GM18951 (cell line): ENCODE results near the gene ETV6.

ENCODE experiments used
- POLR2A ChIP-seq: IDR thresholded peaks from 4 replicates; pipeline ENCODE4 v1.6.1; 2011; ENCODE audit warnings: mild to moderate bottlenecking; ENCODE audit not compliant: insufficient read length, insufficient read depth; ENCODE audit errors: extremely low read depth
- in situ Hi-C: fragments of 300-500 bp; cut with MboI; formaldehyde crosslinking; loops from one replicate; pipeline ENCODE4 v1.12.0; 2022; ENCODE audit warnings: low sequenced_read_pairs, mixed read lengths, inconsistent platforms; ENCODE audit not compliant: unreplicated experiment

The ETV6 gene

GRCh38 chr12:11840366-11840765 is 190.9 kb downstream of the ETV6 start:
- no peak for TF ChIP-seq POLR2A
- in situ Hi-C loops, result no loop called here

DNA sequence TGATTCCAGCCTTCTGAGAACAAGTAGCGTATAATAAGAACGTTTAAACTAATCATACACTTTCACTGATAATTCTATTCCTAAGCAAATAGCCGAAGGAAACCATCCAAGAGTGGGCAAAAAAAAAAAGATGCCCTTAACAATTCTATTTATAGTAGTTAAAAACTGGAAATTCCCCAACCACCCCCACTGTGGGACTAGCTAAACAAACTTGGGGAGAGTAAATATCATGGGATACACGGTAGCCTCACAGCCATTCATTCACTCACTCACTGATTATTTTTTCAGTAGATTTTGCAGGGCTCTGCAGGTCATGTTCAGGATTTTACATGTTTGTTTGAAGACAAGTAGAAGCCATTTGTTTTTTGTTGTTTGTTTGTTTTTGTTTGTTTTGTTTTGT is 197.0 kb downstream of the ETV6 start:
- in situ Hi-C loops, result no loop called here
- no peak for TF ChIP-seq POLR2A

- no peak for TF ChIP-seq POLR2A
- in situ Hi-C loops, result no loop called here
These were observed 198.1 kb downstream of the ETV6 start for GRCh38 chr12:11847539-11847938.

DNA sequence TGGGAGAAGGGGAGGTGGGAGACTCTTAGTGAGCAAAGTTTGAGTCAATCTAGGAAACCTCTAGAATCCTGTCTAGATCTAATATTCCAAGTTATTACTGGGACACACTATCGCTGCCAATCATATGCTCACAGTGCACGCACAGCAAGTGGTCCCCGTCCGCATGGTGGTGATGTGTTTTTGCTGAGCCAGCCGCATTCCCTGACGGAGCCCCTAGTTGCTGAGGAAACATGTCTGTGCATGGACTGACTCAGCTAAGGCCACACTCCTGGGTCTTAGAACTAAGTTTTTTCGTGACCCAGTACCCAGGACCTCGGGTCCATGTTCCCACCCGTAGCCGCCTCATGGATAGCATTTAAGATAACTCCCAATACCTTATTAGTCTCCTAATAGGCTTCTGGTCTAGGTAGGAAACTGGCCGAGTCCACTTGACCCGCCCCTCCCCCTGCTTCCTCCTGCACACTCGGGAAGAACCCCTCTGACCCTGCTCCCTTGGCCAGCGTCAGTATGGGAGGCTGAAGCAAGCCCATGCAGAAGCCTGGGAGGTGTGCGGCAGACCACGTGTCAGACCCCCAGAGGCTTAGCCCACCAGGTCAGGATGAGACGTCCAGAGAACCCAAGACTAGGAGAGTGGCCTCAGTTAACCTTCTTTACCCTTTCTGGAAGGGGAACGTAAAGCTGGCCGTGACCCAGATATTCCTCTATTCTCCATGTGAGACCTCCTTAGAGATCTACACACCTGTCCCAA is 200.5 kb downstream of the ETV6 start:
- in situ Hi-C loops, result no loop called here
- no peak for TF ChIP-seq POLR2A

GRCh38 chr12:11853126-11853525 is 203.7 kb downstream of the ETV6 start:
- no peak for TF ChIP-seq POLR2A
- in situ Hi-C loops, result no loop called here

DNA sequence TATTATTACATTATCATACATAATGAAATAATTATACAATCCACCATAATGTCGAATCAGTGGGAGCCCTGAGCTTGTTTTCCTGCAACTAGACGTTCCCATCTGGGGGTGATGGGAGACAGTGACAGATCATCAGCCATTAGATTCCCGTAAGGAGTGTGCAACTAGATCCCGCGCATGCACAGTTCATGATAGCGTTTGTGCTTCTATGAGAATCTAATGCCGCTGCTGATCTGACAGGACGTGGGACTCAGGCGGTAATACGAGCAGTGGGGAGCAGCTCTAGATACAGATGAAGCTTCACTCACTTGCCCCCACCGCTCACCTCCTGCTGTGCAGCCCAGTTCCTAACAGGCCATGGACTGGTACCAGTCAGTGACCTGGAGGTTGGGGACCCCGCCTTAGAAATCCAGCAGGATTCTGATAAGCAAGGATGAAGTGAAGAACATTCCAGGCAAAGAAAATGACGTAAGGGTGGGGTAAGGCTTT is 204.6 kb downstream of the ETV6 start:
- in situ Hi-C loops, result no loop called here
- no peak for TF ChIP-seq POLR2A

GRCh38 chr12:11855983-11856374 is 206.5 kb downstream of the ETV6 start:
- in situ Hi-C loops, result no loop called here

DNA sequence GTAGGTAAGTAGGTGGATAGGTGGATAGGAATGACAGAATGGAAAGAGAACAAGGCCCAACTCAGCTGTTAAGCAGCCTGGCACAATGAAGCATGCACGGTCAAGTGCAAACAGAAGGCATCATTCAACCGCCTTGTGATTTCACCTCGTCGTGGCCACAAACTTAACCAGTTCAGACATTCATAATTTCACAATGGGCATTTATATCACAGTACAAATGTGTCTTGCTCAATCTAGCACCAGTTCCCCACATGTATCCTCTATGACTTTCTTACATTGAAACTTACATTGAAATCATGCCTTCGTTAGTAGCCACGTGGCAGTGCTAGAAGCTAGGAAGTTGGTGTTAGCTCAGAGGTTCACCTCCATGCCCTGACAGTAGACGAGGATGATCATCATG is 207.5 kb downstream of the ETV6 start:
- TF ChIP-seq POLR2A, result no peak

More at GRCh38 chr12:11855983-11856374, 206.5 kb downstream of the ETV6 start:
- TF ChIP-seq POLR2A, result no peak

DNA sequence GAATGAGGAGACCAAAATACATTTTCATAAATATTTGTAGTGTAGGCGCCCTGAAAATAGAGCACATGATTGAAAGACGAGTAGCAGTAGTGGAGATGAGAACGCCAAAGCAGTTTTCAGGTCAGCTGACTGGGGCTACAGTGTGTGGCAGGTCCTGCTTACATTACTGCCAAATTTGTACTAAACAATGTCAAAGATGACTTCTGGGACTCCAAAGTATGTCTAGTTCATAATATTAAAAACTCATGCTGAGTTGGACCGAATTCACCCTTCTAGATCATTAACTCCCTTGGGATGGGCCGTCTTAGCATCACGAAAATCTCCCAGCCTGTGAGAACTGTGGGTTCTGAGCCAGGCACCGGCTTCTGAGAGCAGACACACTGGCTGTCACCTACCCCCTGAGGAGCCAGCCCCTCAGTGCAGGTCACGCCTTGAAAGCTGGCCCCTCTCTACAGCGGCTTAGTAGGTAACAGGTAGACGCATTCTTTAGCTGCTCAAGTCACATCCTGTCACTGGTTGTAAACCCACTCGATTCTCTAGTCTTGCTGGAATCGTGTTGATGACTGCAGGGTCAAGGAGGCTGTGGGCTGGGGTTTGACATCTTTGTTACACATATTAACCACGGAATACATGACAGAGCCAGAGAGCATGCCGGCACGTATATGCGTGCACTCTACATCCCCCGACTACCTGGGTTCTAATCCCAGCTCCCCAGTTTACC is 210.4 kb downstream of the ETV6 start:
- TF ChIP-seq POLR2A, result no peak

More for the DNA sequence above, 207.5 kb downstream of the ETV6 start:
- in situ Hi-C loops, result no loop called here

GRCh38 chr12:11861155-11861863 is 211.8 kb downstream of the ETV6 start:
- in situ Hi-C loops, result no loop called here
- no peak for TF ChIP-seq POLR2A

More for the DNA sequence above, 210.4 kb downstream of the ETV6 start:
- in situ Hi-C loops, result no loop called here

- in situ Hi-C loops, result no loop called here
- no peak for TF ChIP-seq POLR2A
These were observed 212.6 kb downstream of the ETV6 start for GRCh38 chr12:11861864-11862600.

GRCh38 chr12:11862798-11863197 is 213.3 kb downstream of the ETV6 start:
- TF ChIP-seq POLR2A, result no peak
- in situ Hi-C loops, result no loop called here

DNA sequence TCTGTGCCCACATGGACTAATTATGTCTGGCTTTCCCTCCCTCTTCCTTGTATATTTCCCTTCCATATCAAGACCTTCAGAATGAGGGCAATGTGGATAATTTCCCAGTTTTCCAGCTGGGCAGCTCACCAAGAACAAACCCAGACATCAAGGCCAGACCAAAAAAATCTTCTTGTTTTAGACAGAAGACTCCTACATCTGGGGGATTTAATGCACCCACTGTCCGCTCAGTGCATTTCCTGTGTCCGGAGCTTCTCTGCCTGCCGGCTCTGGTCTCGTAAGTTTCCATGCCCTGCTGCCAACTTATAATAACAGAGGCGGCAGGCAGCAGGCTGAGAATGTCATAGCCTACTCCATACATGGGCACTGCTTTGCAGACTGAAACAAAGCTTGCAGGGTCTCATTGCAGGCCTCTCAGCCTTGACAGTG is 214.0 kb downstream of the ETV6 start:
- in situ Hi-C loops, result no loop called here
- TF ChIP-seq POLR2A, result no peak
